Cardiac fibroblast (primary cell): ENCODE results near the gene TULP4.

Experiments
- DNase-seq, 2 donors: peaks; one replicate each; pipeline versions ENCODE4 v3.0.0 to v3.0.0-alpha.2; 2010; ENCODE audit warnings: low read depth in 2 of 2
- H3K4me3 ChIP-seq, 2 donors: replicated peaks in 1 of 2; 1 replicate in 1 of 2; 2 replicates in 1 of 2; pipeline ENCODE4 v1.5.1; 2011; ENCODE audit warnings: low read depth in 2 of 2, low read length in 2 of 2, mild to moderate bottlenecking in 2 of 2, moderate library complexity in 1 of 2
- TF ChIP-seq, protein P1 (sequence below): IDR thresholded peaks from one replicate; pipeline ENCODE4 v1.5.1; 2011; ENCODE audit warnings: low read depth, mild to moderate bottlenecking, low read length, inconsistent platforms

TULP4 gene

DNA sequence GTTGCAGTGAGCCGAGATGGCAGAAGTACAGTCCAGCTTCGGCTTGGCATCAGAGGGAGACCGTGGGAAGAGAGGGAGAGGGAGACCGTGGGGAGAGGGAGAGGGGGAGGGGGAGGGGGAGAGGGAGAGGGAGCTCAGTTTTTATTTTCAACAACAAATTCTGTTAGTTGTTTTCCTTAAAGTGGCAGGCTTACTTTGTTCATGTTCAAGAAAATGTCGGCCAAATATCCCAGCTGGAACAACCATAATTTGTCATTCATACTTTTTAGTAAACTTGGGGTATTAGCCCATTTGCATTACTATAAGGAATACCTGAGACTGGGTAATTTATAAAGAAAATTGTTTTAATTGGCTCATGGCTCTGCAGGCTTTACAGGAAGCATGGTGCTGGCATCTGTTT is 2.5 kb upstream of the TULP4 start:
- H3K4me3 ChIP-seq = no peak overlapping the region
- TF ChIP-seq, protein P1, sequence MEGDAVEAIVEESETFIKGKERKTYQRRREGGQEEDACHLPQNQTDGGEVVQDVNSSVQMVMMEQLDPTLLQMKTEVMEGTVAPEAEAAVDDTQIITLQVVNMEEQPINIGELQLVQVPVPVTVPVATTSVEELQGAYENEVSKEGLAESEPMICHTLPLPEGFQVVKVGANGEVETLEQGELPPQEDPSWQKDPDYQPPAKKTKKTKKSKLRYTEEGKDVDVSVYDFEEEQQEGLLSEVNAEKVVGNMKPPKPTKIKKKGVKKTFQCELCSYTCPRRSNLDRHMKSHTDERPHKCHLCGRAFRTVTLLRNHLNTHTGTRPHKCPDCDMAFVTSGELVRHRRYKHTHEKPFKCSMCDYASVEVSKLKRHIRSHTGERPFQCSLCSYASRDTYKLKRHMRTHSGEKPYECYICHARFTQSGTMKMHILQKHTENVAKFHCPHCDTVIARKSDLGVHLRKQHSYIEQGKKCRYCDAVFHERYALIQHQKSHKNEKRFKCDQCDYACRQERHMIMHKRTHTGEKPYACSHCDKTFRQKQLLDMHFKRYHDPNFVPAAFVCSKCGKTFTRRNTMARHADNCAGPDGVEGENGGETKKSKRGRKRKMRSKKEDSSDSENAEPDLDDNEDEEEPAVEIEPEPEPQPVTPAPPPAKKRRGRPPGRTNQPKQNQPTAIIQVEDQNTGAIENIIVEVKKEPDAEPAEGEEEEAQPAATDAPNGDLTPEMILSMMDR = no peak
- DNase-seq = no peak

DNA sequence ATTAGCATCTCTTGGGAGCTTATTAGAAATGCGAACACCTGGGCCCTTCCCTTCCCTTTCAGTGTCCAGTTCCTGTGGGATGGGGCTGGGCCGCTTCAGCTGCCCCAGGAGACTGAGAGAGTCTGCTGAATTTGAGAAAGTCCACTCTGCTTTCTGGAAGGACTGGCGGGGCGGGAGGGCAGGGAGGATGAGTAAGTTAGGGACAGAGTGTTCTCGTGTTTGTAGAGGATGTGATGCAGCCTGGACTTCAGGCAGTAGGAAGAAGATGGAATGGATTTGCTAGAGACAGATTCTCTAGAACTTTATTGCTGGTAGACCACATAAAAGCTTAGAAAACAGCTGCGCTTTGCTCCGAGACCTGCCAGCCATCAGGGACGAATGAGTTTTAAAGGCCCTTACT is 1.1 kb upstream of the TULP4 start:
- TF ChIP-seq, protein P1 = no peak
- H3K4me3 ChIP-seq = no peak overlapping the region
- peak in 1 of 2 donors; percentile 75 for DNase-seq

DNA sequence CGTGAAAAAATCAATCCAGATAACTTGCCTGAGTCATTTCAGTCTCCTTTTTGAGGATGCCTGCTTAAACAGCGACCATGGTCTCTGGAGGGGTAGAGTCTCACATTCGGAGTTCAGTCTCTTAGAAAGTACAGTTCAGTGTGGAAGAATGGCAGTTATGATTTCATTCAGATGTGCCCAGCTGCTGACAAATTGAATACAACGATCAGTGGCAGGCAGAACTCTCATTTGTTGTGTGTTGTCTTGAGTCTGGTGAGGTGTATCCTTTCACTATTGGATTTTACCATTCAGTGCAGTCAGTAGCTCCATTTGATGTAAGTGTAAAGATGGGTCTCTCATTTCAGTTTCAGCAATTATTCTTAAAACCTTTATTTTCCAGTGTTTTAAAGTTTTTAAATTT is 639 bp upstream of the TULP4 start:
- no peak overlapping the region for H3K4me3 ChIP-seq

DNA sequence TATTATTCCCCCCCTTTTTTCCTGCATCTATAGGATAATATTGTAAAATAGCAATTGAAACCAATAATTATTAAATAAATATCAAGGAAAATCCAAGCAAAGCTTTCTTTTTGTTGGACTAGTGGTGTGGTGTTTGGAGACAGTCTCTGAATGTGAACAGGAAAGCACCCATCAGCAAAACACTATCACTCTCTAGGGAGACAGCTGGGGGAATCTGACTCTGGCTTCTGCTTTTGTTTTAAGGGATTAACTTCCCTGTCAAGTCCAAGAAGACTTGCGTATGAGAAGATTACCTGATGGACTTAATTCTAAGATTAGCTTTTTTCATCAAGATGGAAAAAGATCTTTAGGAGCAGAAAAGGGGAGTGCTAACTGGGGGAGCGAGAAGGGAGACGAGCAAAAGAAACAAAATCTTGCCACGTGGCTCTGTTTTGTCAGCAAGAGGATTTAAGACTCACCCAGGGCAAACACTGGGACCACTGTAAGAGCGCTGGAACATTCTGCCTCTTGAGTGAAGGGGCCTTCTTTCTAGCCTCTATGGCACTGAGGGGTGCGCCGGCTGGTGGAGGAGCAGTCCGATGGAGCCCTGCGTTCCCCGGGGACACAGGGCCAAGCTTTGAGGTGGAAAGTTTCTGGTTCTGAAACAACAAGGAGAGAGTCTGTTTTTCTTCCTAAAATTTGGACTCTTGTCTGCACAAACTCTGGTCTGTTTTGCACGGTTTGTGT is 570 bp downstream of the TULP4 start:
- DNase-seq = no peak
- TF ChIP-seq, protein P1 = no peak
- no peak overlapping the region for H3K4me3 ChIP-seq

More for the DNA sequence above, 639 bp upstream of the TULP4 start:
- DNase-seq = peak in 1 of 2 donors; percentile 31
- TF ChIP-seq, protein P1 = no peak

DNA sequence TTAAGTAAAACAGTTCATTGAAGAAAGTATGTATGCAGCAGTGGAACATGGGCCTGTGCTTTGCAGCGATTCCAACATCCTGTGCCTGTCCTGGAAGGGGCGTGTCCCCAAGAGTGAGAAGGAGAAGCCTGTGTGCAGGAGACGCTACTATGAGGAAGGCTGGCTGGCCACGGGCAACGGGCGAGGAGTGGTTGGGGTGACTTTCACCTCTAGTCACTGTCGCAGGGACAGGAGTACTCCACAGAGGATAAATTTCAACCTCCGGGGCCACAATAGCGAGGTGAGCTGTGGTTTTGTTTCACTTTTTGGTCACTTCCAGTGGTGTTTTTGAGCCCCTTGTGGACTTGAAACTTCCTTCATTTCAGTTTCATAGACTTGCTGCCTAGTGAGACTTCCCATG is 1.7 kb downstream of the TULP4 start:
- TF ChIP-seq, protein P1 = no peak
- DNase-seq = no peak
- no peak overlapping the region for H3K4me3 ChIP-seq

DNA sequence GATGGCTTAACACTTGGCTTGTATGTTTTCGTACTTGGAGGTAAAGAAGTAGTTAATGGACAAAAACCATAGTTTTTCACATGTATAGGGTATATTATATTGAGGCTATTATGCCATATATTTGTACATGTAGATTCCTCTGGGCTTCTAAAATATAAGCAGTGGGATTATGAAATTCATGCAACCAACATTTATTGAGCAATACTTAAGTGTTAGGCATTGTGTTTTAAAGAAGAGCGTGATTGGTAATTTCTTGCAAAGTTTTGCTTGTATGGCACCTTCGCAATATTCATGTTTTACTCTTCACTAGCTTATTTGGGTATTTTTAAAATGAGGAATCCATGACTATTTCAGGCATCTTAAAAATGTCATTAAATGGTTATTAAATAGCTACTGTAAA is 2.5 kb downstream of the TULP4 start:
- TF ChIP-seq, protein P1 = no peak
- no peak overlapping the region for H3K4me3 ChIP-seq
- no peak for DNase-seq

DNA sequence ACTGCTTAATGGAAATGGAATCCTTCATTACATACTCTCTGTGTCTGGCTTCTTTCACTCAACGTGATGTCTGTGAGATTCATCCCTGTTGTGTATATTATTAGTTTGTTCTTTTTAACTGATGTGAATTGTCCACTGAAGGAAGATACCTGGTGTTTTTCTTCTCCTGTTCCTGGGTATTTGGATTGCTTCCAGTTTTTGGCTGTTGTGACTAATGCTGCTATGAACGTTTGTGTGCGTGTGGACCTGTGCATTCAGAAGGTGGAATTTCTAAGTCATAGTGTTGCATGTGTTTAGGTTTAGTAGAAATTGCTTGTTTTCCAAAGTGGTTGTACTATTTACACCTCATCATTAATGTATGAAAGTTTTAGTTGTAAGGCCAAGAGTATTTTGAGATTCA is 3.8 kb downstream of the TULP4 start:
- no peak overlapping the region for H3K4me3 ChIP-seq
- TF ChIP-seq, protein P1 = no peak
- peak in 1 of 2 donors; percentile 66 for DNase-seq
